Activated CD8-positive, alpha-beta T cell treated with anti-CD3 and anti-CD28 coated beads, Interleukin-2, amount 10 ng/mL, durations not matched to agents 7 days and 5 days (primary cell): Measurements from ENCODE around the gene HSPA6. TPM values are rescaled to one million over a fixed set of nuclear protein-coding genes. Genes with fewer than 3 reads are reported as not detected.
"Not testable (repeated sequence)": the region's sequence is repeated elsewhere in the genome, so short reads cannot be mapped to it uniquely, and the experiment has no call there.

Source experiments
- ATAC-seq: fragments of 150-1000 bp; cut with Tn5 transposase; one replicate; pipeline ENCODE4 v1.10.0; 2021; ENCODE audit warnings: moderate library complexity
- CTCF ChIA-PET: fragments of 350-600 bp; sonication (Branson Sonifier 250); formaldehyde crosslinking; loops from one replicate; lab custom pipeline; 2021; ENCODE audit warnings: antibody characterized with exemption; lab: Charles Lee
- POLR2A ChIA-PET: fragments of 350-600 bp; sonication (Branson Sonifier 250); formaldehyde crosslinking; loops from one replicate; lab custom pipeline; 2021; ENCODE audit warnings: antibody characterized with exemption; lab: Charles Lee
- DNase-seq: peaks from one replicate; pipeline ENCODE4 v3.0.0-alpha.2; 2020
- H3K27ac Mint-ChIP-seq: one replicate; pipeline ENCODE4 v1.8.0; 2021; ENCODE audit warnings: mild to moderate bottlenecking, mixed read lengths
- H3K27me3 Mint-ChIP-seq: one replicate; pipeline ENCODE4 v1.8.0; 2021; ENCODE audit warnings: low read depth, mixed read lengths
- H3K36me3 Mint-ChIP-seq: one replicate; pipeline ENCODE4 v1.8.0; 2021; ENCODE audit warnings: low read depth, mixed read lengths
- H3K4me1 Mint-ChIP-seq: one replicate; pipeline ENCODE4 v1.8.0; 2021; ENCODE audit warnings: low read depth, mixed read lengths
- H3K4me3 Mint-ChIP-seq: one replicate; pipeline ENCODE4 v1.8.0; 2021; ENCODE audit warnings: mild to moderate bottlenecking, mixed read lengths
- H3K9me3 Mint-ChIP-seq: one replicate; pipeline ENCODE4 v1.8.0; 2022; ENCODE audit warnings: mixed read lengths; ENCODE audit not compliant: insufficient read depth
- total RNA-seq, 2 experiments: library from RNA; stranded (reverse); gene quantifications; one replicate each; pipeline ENCODE4 v1.2.3, GENCODE V29; 2021

HSPA6 gene
- 1 to 10 TPM in 1 of 2 experiments, under 1 TPM in 1; 0.94 to 1.1 TPM for total RNA-seq

DNA sequence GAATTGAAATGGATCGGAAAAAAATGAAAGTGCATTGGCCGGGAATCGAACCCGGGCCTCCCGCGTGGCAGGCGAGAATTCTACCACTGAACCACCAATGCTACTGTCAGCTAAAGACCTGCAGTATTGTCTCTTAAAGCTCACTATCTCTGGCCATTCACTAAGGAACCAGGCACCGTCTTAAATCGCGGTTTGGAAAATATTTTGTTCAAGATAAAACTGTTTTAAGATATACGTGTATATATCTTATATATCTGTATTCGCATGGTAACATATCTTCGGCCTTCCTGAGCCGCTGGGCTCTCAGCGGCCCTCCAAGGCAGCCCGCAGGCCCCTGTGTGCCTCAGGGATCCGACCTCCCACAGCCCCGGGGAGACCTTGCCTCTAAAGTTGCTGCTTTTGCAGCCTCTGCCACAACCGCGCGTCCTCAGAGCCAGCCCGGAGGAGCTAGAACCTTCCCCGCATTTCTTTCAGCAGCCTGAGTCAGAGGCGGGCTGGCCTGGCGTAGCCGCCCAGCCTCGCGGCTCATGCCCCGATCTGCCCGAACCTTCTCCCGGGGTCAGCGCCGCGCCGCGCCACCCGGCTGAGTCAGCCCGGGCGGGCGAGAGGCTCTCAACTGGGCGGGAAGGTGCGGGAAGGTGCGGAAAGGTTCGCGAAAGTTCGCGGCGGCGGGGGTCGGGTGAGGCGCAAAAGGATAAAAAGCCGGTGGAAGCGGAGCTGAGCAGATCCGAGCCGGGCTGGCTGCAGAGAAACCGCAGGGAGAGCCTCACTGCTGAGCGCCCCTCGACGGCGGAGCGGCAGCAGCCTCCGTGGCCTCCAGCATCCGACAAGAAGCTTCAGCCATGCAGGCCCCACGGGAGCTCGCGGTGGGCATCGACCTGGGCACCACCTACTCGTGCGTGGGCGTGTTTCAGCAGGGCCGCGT, at the start of gene HSPA6:
HSPA6 (plus strand) TSS at position 724 of the 925 bp plus-strand sequence; CDS start at position 843, 119 bp downstream.
- H3K4me1 Mint-ChIP-seq, POLR2A ChIA-PET, H3K9me3 Mint-ChIP-seq, H3K36me3 Mint-ChIP-seq: not testable (repeated sequence)
- DNase-seq (peak; percentile 85), ATAC-seq (peak; percentile 78)
- H3K27ac Mint-ChIP-seq = peak within 1 kb of the TSS; percentile 89
- H3K4me3 Mint-ChIP-seq = peak within 1 kb of the TSS; percentile 85
- CTCF ChIA-PET = interaction anchor here (0.6 to 1.5 kb wide), 5 partner anchors 16 to 217 kb away, joined by 3 to 5 read pairs (median 3); no protein-coding TSS in a partner anchor
- peaks cover 29% of the 10 kb centered on the region for H3K27me3 Mint-ChIP-seq

GRCh38 chr1:161477711-161478110, 46.6 kb upstream of the HSPA6 start:
- POLR2A ChIA-PET, ATAC-seq, H3K4me1 Mint-ChIP-seq, H3K36me3 Mint-ChIP-seq, CTCF ChIA-PET, H3K27ac Mint-ChIP-seq, H3K4me3 Mint-ChIP-seq, H3K9me3 Mint-ChIP-seq, DNase-seq: not testable (repeated sequence)
- H3K27me3 Mint-ChIP-seq = peaks cover 33% of the 10 kb centered on the region

DNA sequence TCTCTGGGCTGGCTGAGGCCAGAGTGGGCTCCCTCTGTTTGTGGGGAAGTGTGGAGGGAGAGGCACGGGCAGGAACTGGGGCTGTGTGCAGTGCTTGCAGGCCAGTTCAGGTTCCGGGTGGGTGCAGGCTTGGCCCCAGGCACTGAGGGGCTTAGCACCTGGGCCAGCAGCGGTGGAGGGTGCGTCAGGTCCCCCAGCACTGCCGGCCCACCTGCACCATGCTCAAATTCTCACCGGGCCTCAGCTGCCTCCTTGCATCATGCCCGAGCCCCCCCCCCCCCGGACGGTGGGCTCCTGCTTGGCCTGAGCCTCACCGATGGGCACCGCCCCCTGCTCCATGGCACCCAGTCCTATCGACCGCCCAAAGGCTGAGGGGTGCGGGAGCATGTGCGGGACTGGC, 45.4 kb upstream of the HSPA6 start:
- Mint-ChIP-seq H3K9me3 (no peaks in the 10 kb centered on the region), H3K27me3 (peaks cover 25% of the 10 kb centered on the region), H3K4me3 (no peak overlapping the region), H3K27ac (no peak overlapping the region), H3K4me1 (no peaks in the 10 kb centered on the region), H3K36me3 (no peaks in the 10 kb centered on the region)
- ATAC-seq = no peak
- POLR2A ChIA-PET = no interaction called here
- CTCF ChIA-PET = interaction anchor here (1.4 to 2.0 kb wide), 3 partner anchors 10 to 262 kb away, joined by 5 to 7 read pairs (median 6); no protein-coding TSS in a partner anchor
- DNase-seq = no peak

DNA sequence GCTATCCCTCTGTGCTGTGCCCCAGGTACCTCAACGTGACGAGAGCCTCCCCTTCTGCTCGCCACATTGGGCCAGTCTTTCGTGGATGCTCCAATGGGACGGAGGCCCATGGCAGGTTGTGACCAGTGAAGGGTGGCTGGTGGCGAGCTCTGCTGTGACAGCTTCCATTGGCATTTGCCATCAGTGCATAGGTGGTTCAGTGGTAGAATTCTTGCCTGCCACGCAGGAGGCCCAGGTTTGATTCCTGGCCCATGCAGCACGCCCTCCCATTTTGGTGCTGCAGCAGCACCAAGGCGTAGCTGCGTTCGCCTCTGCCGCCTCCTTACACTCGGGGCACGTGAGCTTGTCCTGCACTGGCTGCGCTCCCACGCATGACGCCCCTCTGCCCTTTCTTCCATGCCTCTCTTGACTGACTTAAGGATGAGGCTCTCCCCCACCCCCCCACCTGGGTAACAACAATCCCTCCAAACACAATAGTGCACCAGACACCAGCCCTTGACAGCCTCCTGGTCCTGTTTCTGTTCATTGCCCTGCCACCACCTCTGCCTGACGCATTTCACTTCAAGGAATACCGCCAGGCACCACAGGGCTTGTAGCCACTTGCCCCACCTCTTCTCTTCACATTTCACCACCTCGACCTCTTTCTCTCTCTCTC, 43.8 kb upstream of the HSPA6 start:
- DNase-seq (no peak), ATAC-seq (no peak)
- no peak overlapping the region for H3K27ac Mint-ChIP-seq
- no peak overlapping the region for H3K4me3 Mint-ChIP-seq
- ChIA-PET POLR2A (no interaction called here), CTCF (interaction anchor here (1.4 to 2.0 kb wide), 2 partner anchors 9 to 259 kb away, joined by 6 to 7 read pairs; no protein-coding TSS in a partner anchor)
- no peaks in the 10 kb centered on the region for H3K4me1 Mint-ChIP-seq
- H3K36me3 Mint-ChIP-seq = no peaks in the 10 kb centered on the region
- no peaks in the 10 kb centered on the region for H3K9me3 Mint-ChIP-seq
- peaks cover 16% of the 10 kb centered on the region for H3K27me3 Mint-ChIP-seq

DNA sequence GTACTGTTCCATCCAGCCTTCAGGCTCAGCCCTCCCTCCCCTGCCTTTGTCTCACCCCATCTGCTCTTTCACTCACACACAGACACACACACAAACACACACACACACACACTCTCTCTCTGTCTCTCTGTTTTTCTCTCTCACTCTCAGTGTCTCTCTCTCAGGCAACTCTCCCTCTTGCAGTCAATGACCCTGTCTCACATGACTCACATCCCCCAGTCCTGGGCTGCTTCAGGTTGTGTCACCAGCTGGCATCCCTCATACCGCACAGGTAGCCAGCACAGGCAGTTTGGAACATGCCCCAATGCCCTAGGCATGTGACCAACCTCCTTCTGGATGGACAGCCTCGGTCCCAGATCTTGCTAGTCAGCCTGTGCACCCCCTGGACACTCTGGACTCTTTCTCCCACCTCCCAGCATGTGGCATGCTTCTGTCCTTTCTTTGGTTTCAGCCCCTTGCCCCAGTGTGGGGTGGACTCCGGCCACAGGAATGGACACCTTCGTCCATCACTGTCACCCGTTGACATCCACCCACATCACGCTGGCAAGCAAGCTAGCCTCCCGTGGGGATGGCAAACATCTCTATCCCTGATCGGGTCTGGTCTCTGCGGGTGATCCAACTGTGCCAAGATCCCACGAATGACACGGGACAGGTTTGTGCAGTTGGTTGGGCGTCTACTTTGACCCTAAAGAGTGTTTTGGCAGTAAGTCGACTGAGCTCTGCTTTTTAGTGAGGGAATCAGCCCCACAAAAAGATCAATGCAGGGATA, 42.5 kb upstream of the HSPA6 start:
- ChIA-PET CTCF (no interaction called here), POLR2A (no interaction called here)
- DNase-seq = no peak
- ATAC-seq = no peak
- Mint-ChIP-seq H3K9me3 (no peaks in the 10 kb centered on the region), H3K4me3 (no peak overlapping the region), H3K27me3 (peaks cover 14% of the 10 kb centered on the region), H3K4me1 (peaks cover under 1% of the 10 kb centered on the region), H3K36me3 (no peaks in the 10 kb centered on the region), H3K27ac (no peak overlapping the region)

GRCh38 chr1:161482610-161483009, 41.7 kb upstream of the HSPA6 start:
- no peaks in the 10 kb centered on the region for H3K36me3 Mint-ChIP-seq
- ChIA-PET CTCF (interaction anchor here (3.8 kb wide), 1 partner anchor 258 kb away, joined by 89 read pairs; no protein-coding TSS in a partner anchor), POLR2A (no interaction called here)
- H3K27me3 Mint-ChIP-seq = peaks cover 14% of the 10 kb centered on the region
- no peaks in the 10 kb centered on the region for H3K9me3 Mint-ChIP-seq
- H3K4me3 Mint-ChIP-seq = no peak overlapping the region
- peaks cover 5% of the 10 kb centered on the region for H3K4me1 Mint-ChIP-seq
- DNase-seq (no peak), ATAC-seq (no peak)
- H3K27ac Mint-ChIP-seq = no peak overlapping the region

GRCh38 chr1:161483361-161483760, 41.0 kb upstream of the HSPA6 start:
- CTCF ChIA-PET = interaction anchor here (1.7 to 3.8 kb wide), 4 partner anchors 9 to 266 kb away, joined by 8 to 89 read pairs (median 11); partner anchors contain the start of gene DUSP12
- Mint-ChIP-seq H3K9me3 (no peaks in the 10 kb centered on the region), H3K4me1 (peaks cover 5% of the 10 kb centered on the region), H3K36me3 (no peaks in the 10 kb centered on the region), H3K27me3 (peaks cover 16% of the 10 kb centered on the region), H3K27ac (no peak overlapping the region), H3K4me3 (no peak overlapping the region)
- DNase-seq (no peak), ATAC-seq (no peak)
- POLR2A ChIA-PET = no interaction called here

DNA sequence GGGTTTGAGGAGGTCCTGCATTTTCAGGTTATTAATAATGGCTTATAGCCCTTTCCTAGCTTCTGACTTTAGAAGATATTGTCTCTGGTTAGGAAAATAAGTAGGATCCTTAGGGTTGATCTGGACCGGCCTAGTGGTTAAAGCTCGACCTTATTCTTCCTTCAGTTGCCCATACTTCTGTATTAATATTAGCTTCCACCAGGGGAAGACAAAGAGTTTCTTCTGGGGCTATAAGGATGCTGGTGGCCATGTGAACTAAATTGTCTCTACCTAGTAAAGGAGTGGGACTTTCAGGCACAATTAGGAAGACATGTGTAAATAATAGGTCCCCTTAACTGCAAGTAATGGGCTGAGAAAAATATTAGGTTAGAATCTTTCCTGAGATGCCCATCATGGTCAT, 39.7 kb upstream of the HSPA6 start:
- peaks cover 26% of the 10 kb centered on the region for H3K27me3 Mint-ChIP-seq
- H3K4me3 Mint-ChIP-seq = no peak overlapping the region
- ATAC-seq (no peak), DNase-seq (no peak)
- H3K27ac Mint-ChIP-seq = no peak overlapping the region
- H3K36me3 Mint-ChIP-seq = no peaks in the 10 kb centered on the region
- no peaks in the 10 kb centered on the region for H3K9me3 Mint-ChIP-seq
- peaks cover 5% of the 10 kb centered on the region for H3K4me1 Mint-ChIP-seq
- ChIA-PET CTCF (interaction anchor here (0.7 to 3.8 kb wide), 13 partner anchors 10 to 265 kb away, joined by 3 to 89 read pairs (median 3); partner anchors contain the start of genes DUSP12 and FCGR2A), POLR2A (no interaction called here)

- POLR2A ChIA-PET = no interaction called here
- CTCF ChIA-PET = interaction anchor here (0.7 to 4.8 kb wide), 16 partner anchors 14 to 276 kb away, joined by 3 to 44 read pairs (median 4); partner anchors contain the start of gene FCGR2A
Observed at GRCh38 chr1:161486806-161487741, 37.3 kb upstream of the HSPA6 start.

GRCh38 chr1:161491472-161491871, 32.9 kb upstream of the HSPA6 start:
- POLR2A ChIA-PET = interaction anchor here (1.2 kb wide), 1 partner anchor 258 kb away, joined by 3 read pairs; the partner anchor contains the start of gene DUSP12
- no peaks in the 10 kb centered on the region for H3K9me3 Mint-ChIP-seq
- CTCF ChIA-PET = interaction anchor here (1.4 to 4.8 kb wide), 3 partner anchors 248 to 546 kb away, joined by 3 to 44 read pairs (median 7); no protein-coding TSS in a partner anchor

More at GRCh38 chr1:161486806-161487741, 37.3 kb upstream of the HSPA6 start:
- Mint-ChIP-seq H3K27ac (no peak overlapping the region), H3K9me3 (no peaks in the 10 kb centered on the region), H3K36me3 (no peaks in the 10 kb centered on the region), H3K4me3 (no peak overlapping the region), H3K27me3 (peaks cover 38% of the 10 kb centered on the region), H3K4me1 (peaks cover 24% of the 10 kb centered on the region)
- DNase-seq (peak; percentile 66), ATAC-seq (peak; percentile 73)

More at GRCh38 chr1:161491472-161491871, 32.9 kb upstream of the HSPA6 start:
- Mint-ChIP-seq H3K4me1 (peaks cover 30% of the 10 kb centered on the region), H3K36me3 (no peaks in the 10 kb centered on the region), H3K27ac (no peak overlapping the region), H3K27me3 (peaks cover 53% of the 10 kb centered on the region), H3K4me3 (no peak overlapping the region)
- DNase-seq (no peak), ATAC-seq (peak; percentile 59)
